K562 (cell line): ENCODE measurements around the gene TMEM87B. TPM values are rescaled to one million over a fixed set of nuclear protein-coding genes. Genes with fewer than 3 reads are reported as not detected.

ENCODE experiments used
- ATAC-seq: fragments of 200-7000 bp; cut with Tn5 transposase; 3 replicates; pipeline ENCODE4 v1.9.1; 2020; ENCODE audit warnings: moderate library complexity
- BruUV-seq: library from RNA; stranded (reverse); fragments of 400-500 nt; replicated peaks from 2 replicates; lab custom pipeline; 2021; lab: Mats Ljungman, UMichigan
- CTCF ChIA-PET: fragments of 300-600 bp; formaldehyde crosslinking; extraction: SDS; loops from one replicate; lab custom pipeline; 2021; ENCODE audit warnings: low intra/inter-chr PET ratio; lab: Yijun Ruan, JAX
- POLR2A ChIA-PET: fragments of 300-600, 350-650 bp; sonication (Branson Sonifier 250); formaldehyde crosslinking; extraction: SDS; loops from one replicate; lab custom pipeline; 2021; ENCODE audit warnings: antibody characterized with exemption, inconsistent platforms; lab: Yijun Ruan, JAX
- DNase-seq, 4 experiments: peaks; one replicate each; pipeline versions ENCODE4 v3.0.0 to v3.0.0-alpha.2; 2011 to 2018; ENCODE audit warnings: low spot score in 3 of 4, mixed read lengths in 3 of 4; ENCODE audit errors: extremely low read depth in 1 of 4
- FAIRE-seq: peaks from 2 replicates; lab custom pipeline; 2011; peaks lifted over from hg19 to GRCh38; lab: Jason Lieb, UNC
- H2AFZ ChIP-seq: 2 replicates; pipeline ENCODE4 v1.6.0; 2011; ENCODE audit warnings: low read depth, low read length, control low read depth, inconsistent platforms
- H3K27ac ChIP-seq: fragments of 200-600 bp; 3 replicates; pipeline ENCODE4 v1.8.0; 2011; ENCODE audit warnings: low read depth, mild to moderate bottlenecking, control low read depth, inconsistent platforms, low read length, moderate library complexity, mixed read lengths; ENCODE audit errors: extremely low read depth
- H3K27me3 ChIP-seq, 2 experiments: fragments of 300-600 bp in 1 of 2; 2 replicates in 1 of 2; 3 replicates in 1 of 2; pipeline versions ENCODE4 v1.6.0 to v1.8.0; 2011; ENCODE audit warnings: inconsistent platforms in 2 of 2, low read length in 2 of 2, mild to moderate bottlenecking in 1 of 2, mixed read lengths in 1 of 2, moderate library complexity in 1 of 2; ENCODE audit not compliant: control insufficient read depth in 2 of 2, insufficient read depth in 2 of 2
- H3K36me3 ChIP-seq: fragments of 300-600 bp; 3 replicates; pipeline ENCODE4 v1.8.0; 2011; ENCODE audit warnings: mild to moderate bottlenecking, low read length, inconsistent platforms; ENCODE audit not compliant: control insufficient read depth, insufficient read depth
- H3K4me1 ChIP-seq, 2 experiments: fragments of 200-600 bp in 1 of 2; replicated peaks in 1 of 2; 2 replicates in 1 of 2; 3 replicates in 1 of 2; pipeline versions ENCODE4 v1.5.1 to v1.8.0; 2011; ENCODE audit warnings: inconsistent platforms in 2 of 2, low read length in 2 of 2, mild to moderate bottlenecking in 1 of 2, mixed read lengths in 1 of 2, moderate library complexity in 1 of 2; ENCODE audit not compliant: control insufficient read depth in 2 of 2, insufficient read depth in 2 of 2
- H3K4me2 ChIP-seq: 2 replicates; pipeline ENCODE4 v1.6.1; 2011; ENCODE audit warnings: low read length, control low read depth, inconsistent platforms, mixed read lengths; ENCODE audit not compliant: insufficient read depth
- H3K4me3 ChIP-seq: fragments of 200-600 bp; sonication (generic), shearing (Covaris generic); 2 replicates; pipeline ENCODE4 v1.5.1; 2016; ENCODE audit warnings: control low read depth, inconsistent platforms
- H3K79me2 ChIP-seq: fragments of 200-600 bp; 3 replicates; pipeline ENCODE4 v1.8.0; 2011; ENCODE audit warnings: low read length, inconsistent platforms; ENCODE audit not compliant: control insufficient read depth, insufficient read depth
- H3K9ac ChIP-seq, 2 experiments: 2 replicates each; pipeline versions ENCODE4 v1.6.0 to v1.6.1; 2011; ENCODE audit warnings: low read depth in 2 of 2, low read length in 2 of 2, control low read depth in 1 of 2, inconsistent platforms in 1 of 2, mild to moderate bottlenecking in 1 of 2, mixed read lengths in 1 of 2; ENCODE audit not compliant: insufficient read depth in 1 of 2
- H3K9me1 ChIP-seq: one replicate; pipeline ENCODE4 v1.6.0; 2011; ENCODE audit warnings: inconsistent platforms, mild to moderate bottlenecking, low read length, moderate library complexity; ENCODE audit not compliant: control insufficient read depth, insufficient read depth
- H3K9me3 ChIP-seq: replicated peaks from 2 replicates; pipeline ENCODE4 v1.5.1; 2011; ENCODE audit warnings: low read depth, low read length, inconsistent platforms; ENCODE audit not compliant: control insufficient read depth, insufficient read depth
- H4K20me1 ChIP-seq: replicated peaks from 2 replicates; pipeline ENCODE4 v1.6.1; 2011; ENCODE audit warnings: low read length, inconsistent platforms, mixed read lengths; ENCODE audit not compliant: control insufficient read depth, insufficient read depth
- C11orf30 ChIP-seq: fragments of 450-650 bp; IDR thresholded peaks from 2 replicates; pipeline ENCODE4 v1.6.1; 2016; ENCODE audit warnings: low read depth, mild to moderate bottlenecking
- CBX1 ChIP-seq: sonication (generic); IDR thresholded peaks from 2 replicates; pipeline ENCODE4 v1.6.1; 2016; ENCODE audit warnings: antibody characterized with exemption, low read depth, mild to moderate bottlenecking
- CCNT2 ChIP-seq: IDR thresholded peaks from 2 replicates; pipeline ENCODE4 v1.6.1; 2011; ENCODE audit warnings: borderline replicate concordance, low read depth, mild to moderate bottlenecking, moderate library complexity, mixed read lengths, low read length; ENCODE audit not compliant: insufficient read length; ENCODE audit errors: extremely low read depth
- DACH1 ChIP-seq: fragments of 450-650 bp; IDR thresholded peaks from 2 replicates; pipeline ENCODE4 v1.6.1; 2018; ENCODE audit not compliant: partially characterized antibody
- FOXK2 ChIP-seq, 2 experiments: fragments of 450-650 bp; IDR thresholded peaks in 1 of 2; conservative IDR thresholded peaks in 1 of 2; 2 replicates each; pipeline ENCODE4 v1.6.1; 2016; ENCODE audit warnings: low read depth in 2 of 2, mild to moderate bottlenecking in 1 of 2
- FUS ChIP-seq: fragments of 200-400 bp; formaldehyde crosslinking; optimal IDR thresholded peaks from 2 replicates; pipeline ENCODE3; 2017; ENCODE audit warnings: low read depth, low read length
- HOXB6 ChIP-seq: fragments of 250-450 bp; sonication (Bioruptor Pico); IDR thresholded peaks from 2 replicates; pipeline ENCODE4 v1.5.1; 2022; ENCODE audit warnings: mild to moderate bottlenecking, borderline replicate concordance
- IRF2 ChIP-seq: sonication (generic); formaldehyde crosslinking; IDR thresholded peaks from 2 replicates; pipeline ENCODE4 v1.8.1; 2022; ENCODE audit warnings: mild to moderate bottlenecking, missing genetic modification reagents
- LARP7 ChIP-seq: fragments of 450-650 bp; IDR thresholded peaks from 2 replicates; pipeline ENCODE4 v1.6.1; 2016
- MYC ChIP-seq, 2 experiments: fragments of 250-450 bp in 1 of 2; sonication (Bioruptor Pico) in 1 of 2; IDR thresholded peaks; 2 replicates each; pipeline versions ENCODE4 v1.5.1 to v1.6.1; 2012 to 2021; ENCODE audit warnings: low read depth in 2 of 2, borderline replicate concordance in 1 of 2, improper control_type of control experiment in 1 of 2, low read length in 1 of 2, mild to moderate bottlenecking in 1 of 2, moderate library complexity in 1 of 2
- SNAPC5 ChIP-seq: fragments of 250-450 bp; sonication (Bioruptor Pico); IDR thresholded peaks from 2 replicates; pipeline ENCODE4 v1.8.0; 2021; ENCODE audit warnings: moderate library complexity, mild to moderate bottlenecking, inconsistent platforms
- TBL1XR1 ChIP-seq, 2 experiments: IDR thresholded peaks; 2 replicates each; pipeline ENCODE4 v1.6.1; 2012; ENCODE audit warnings: improper control_type of control experiment in 2 of 2, low read length in 2 of 2, mild to moderate bottlenecking in 1 of 2
- TEAD1 ChIP-seq, 2 experiments: fragments of 450-650 bp in 1 of 2; sonication (generic) in 1 of 2; formaldehyde crosslinking; IDR thresholded peaks; 2 replicates each; pipeline versions ENCODE4 v1.4.0 to v1.8.0; 2020 to 2022; ENCODE audit warnings: mild to moderate bottlenecking in 2 of 2, missing genetic modification reagents in 1 of 2
- TSHZ1 ChIP-seq: fragments of 250-450 bp; sonication (Bioruptor Pico); IDR thresholded peaks from 2 replicates; pipeline ENCODE4 v1.4.0; 2020; ENCODE audit warnings: mild to moderate bottlenecking, moderate library complexity
- ZNF239 ChIP-seq: fragments of 250-450 bp; sonication (Bioruptor Pico); IDR thresholded peaks from 2 replicates; pipeline ENCODE4 v1.4.0; 2020; ENCODE audit warnings: mild to moderate bottlenecking
- WGBS: fragments of 100-300 bp; shearing (Covaris generic); methylation state at CpG from one replicate; pipeline ENCODE4 v1.1.6; 2016; ENCODE audit warnings: low coverage, mixed read lengths; ENCODE audit not compliant: insufficient coverage; ENCODE audit errors: missing lambda C conversion rate; 5-methylcytosine and 5-hydroxymethylcytosine counted together
- in situ Hi-C: fragments of 300-500 bp; cut with MboI; formaldehyde crosslinking; loops from 4 replicates; pipeline ENCODE4 v1.15.0; 2018; ENCODE audit warnings: inconsistent platforms, mixed read lengths
- intact Hi-C: fragments of 100-400 bp; cut with micrococcal nuclease; formaldehyde crosslinking; loops from 2 replicates; pipeline ENCODE4 v1.14.2; 2022
- polyA plus RNA-seq, 8 experiments: library from polyadenylated mRNA; depleted of rRNA in 4 of 8; stranded (reverse) in 5 of 8; unstranded in 3 of 8; fragments of >200 nt; fragmentation: Nextera tagmentation in 2 of 8; fragmentation: Illumina TruSeq in 1 of 8; extraction: Ambion mirVana in 2 of 8; extraction: Trizol in 1 of 8; gene quantifications; 2 replicates each; pipeline versions ENCODE4 v1.2.1 to v1.2.3, GENCODE V29; 2011 to 2014; ENCODE audit warnings: inconsistent platforms in 1 of 8, missing spikeins in 1 of 8
- total RNA-seq, 7 experiments: library from RNA; depleted of rRNA in 6 of 7; stranded (reverse); fragments of >200 nt in 6 of 7; fragmentation: Illumina TruSeq in 2 of 7; extraction: Trizol in 2 of 7; gene quantifications; 2 replicates each; pipeline versions ENCODE4 v1.2.1 to v1.2.3, GENCODE V29; 2011 to 2021; ENCODE audit warnings: low replicate concordance in 1 of 7

Gene TMEM87B
- total and polyA plus RNA-seq, 9 of the 15 experiments (the other 6 are each of a cell fraction or from before 2014, with no cell fraction given) = 3.7 to 17.1 (median 11.0) TPM

GRCh38 chr2:112053917-112054846 is 887 bp upstream of the TMEM87B start:
- peak overlapping the region; percentile 99 for H3K4me2 ChIP-seq
- no peaks in the 10 kb centered on the region for H3K27me3 ChIP-seq
- H4K20me1 ChIP-seq = no peaks in the 10 kb centered on the region
- ATAC-seq (peak; percentile 84), DNase-seq (peak; percentile 85 to 94 (median 91)), FAIRE-seq (peak; percentile 81)
- peaks cover 14 to 26% of the 10 kb centered on the region in 2 experiments; a peak in 4 of 5 replicates for H3K4me1 ChIP-seq
- peaks cover 34% of the 10 kb centered on the region for H3K79me2 ChIP-seq
- ChIA-PET POLR2A (interaction anchor here (1.6 kb wide), 1 partner anchor 156 kb away, joined by 4 read pairs; the partner anchor contains the start of gene MERTK), CTCF (interaction anchor here (0.5 to 0.6 kb wide), 2 partner anchors 68 to 110 kb away, joined by 3 to 5 read pairs; no protein-coding TSS in a partner anchor)
- no peaks in the 10 kb centered on the region for H3K9me3 ChIP-seq
- no TSS peak for BruUV-seq
- no peaks in the 10 kb centered on the region for H3K36me3 ChIP-seq
- H3K4me3 ChIP-seq = peak overlapping the region; percentile 68
- in situ Hi-C loops = no loop called here
- peak overlapping the region; percentile 99 for H2AFZ ChIP-seq
- H3K9me1 ChIP-seq = no peaks in the 10 kb centered on the region
- 1% methylated on average over 32 of the region's 62 CpGs for WGBS
- intact Hi-C loops = loop anchor here (5.0 kb wide), 2 partner anchors 63 to 203 kb away; partner anchors contain the start of gene ZC3H8
- H3K27ac ChIP-seq = peak overlapping the region; percentile 91
- peak overlapping the region; percentile 90 to 92 for H3K9ac ChIP-seq
- TF ChIP-seq FOXK2 (conservative IDR thresholded peaks at IDR 0.05 in 1 of 2, IDR thresholded peaks at IDR 0.05 in 1 of 2; ENCODE audit: low read depth in 2 of 2) = no peak
- TF ChIP-seq TBL1XR1 (IDR thresholded peaks at IDR 0.05; ENCODE audit: low read length in 2 of 2) = no peak
- TF ChIP-seq HOXB6 = no peak
- TF ChIP-seq TSHZ1 = no peak
- TF ChIP-seq C11orf30 = no peak
- TF ChIP-seq TEAD1 (CRISPR knock-in tag; IDR thresholded peaks at IDR 0.05) = 0 out of 4 replicates have a peak, but pooled peaks of 1 of the 2 experiments have one; percentile 28
- TF ChIP-seq ZNF239 = no peak
- no peak for TF ChIP-seq SNAPC5
- TF ChIP-seq CCNT2 = no peak
- no peak for TF ChIP-seq MYC (IDR thresholded peaks at IDR 0.05; ENCODE audit: low read depth, low read length)
- TF ChIP-seq MYC (CRISPR knock-in tag; IDR thresholded peaks at IDR 0.05; ENCODE audit: borderline replicate concordance, low read depth) = no peak
- peak; percentile 30; the same call in 1 of the 2 replicates for TF ChIP-seq LARP7
- no peak for TF ChIP-seq CBX1
- TF ChIP-seq DACH1 = peak; percentile 54
- no peak for TF ChIP-seq IRF2 (CRISPR knock-in tag)
- no peak for TF ChIP-seq FUS
